ENCODE results near the gene PISD. TPM values are rescaled to one million over a fixed set of nuclear protein-coding genes. Genes with fewer than 3 reads are reported as not detected.

Gene PISD
- total and polyA plus RNA-seq, 2 of the 8 experiments (the other 6 are each of a cell fraction or from before 2014, with no cell fraction given) = 47.8 to 48.2 TPM

GRCh38 chr22:31628362-31628761, 33.7 kb downstream of the PISD start:
- Histone ChIP-seq H3K27me3 (replicated peaks in 1 of 4; ENCODE audit: control insufficient read depth in 3 of 4, extremely low read depth in 1 of 4, insufficient read depth in 3 of 4, low read length in 3 of 4) (no peaks in the 10 kb centered on the region), H3K23ac (ENCODE audit: insufficient read length) (no peak overlapping the region), H3K56ac (replicated peaks; ENCODE audit: insufficient read length, low read depth, low read length) (no peak overlapping the region), H3K79me1 (ENCODE audit: low read depth, low read length) (peaks cover 51% of the 10 kb centered on the region), H2AFZ (ENCODE audit: low read length) (no peak overlapping the region), H4K8ac (ENCODE audit: extremely low read depth, insufficient read depth, low read length) (no peak overlapping the region; the same call in 1 of the 2 replicates), H3K4me2 (ENCODE audit: insufficient read depth in 1 of 2, low read depth in 2 of 2, low read length in 2 of 2) (no peak overlapping the region), H4K20me1 (replicated peaks in 1 of 2; ENCODE audit: control insufficient read depth in 1 of 2, insufficient read depth in 2 of 2, low read length in 2 of 2) (peaks cover 18 to 46% of the 10 kb centered on the region in 2 experiments), H2BK20ac (ENCODE audit: low read length) (peak overlapping the region; percentile 21; the same call in 1 of the 2 replicates), H2AK5ac (ENCODE audit: low read depth, low read length) (no peak overlapping the region), H3K4ac (replicated peaks; ENCODE audit: insufficient read length, low read depth, low read length) (no peak overlapping the region), H3K27ac (ENCODE audit: low read depth, low read length) (no peak overlapping the region), H3K18ac (ENCODE audit: extremely low read depth, low read length) (no peak overlapping the region), H3K14ac (ENCODE audit: insufficient read length) (no peak overlapping the region), H3K9ac (replicated peaks in 1 of 4; ENCODE audit: extremely low read depth in 1 of 4, low read depth in 3 of 4, low read length in 3 of 4) (no peak overlapping the region), H2BK5ac (ENCODE audit: low read depth, low read length) (no peak overlapping the region), H3K36me3 (ENCODE audit: control insufficient read depth in 2 of 4, insufficient read depth in 4 of 4, low read length in 3 of 4) (no peaks in the 10 kb centered on the region), H2BK15ac (ENCODE audit: low read length) (no peak overlapping the region), H3K4me1 (replicated peaks in 1 of 4; ENCODE audit: control insufficient read depth in 3 of 4, insufficient read depth in 4 of 4, low read length in 3 of 4) (peaks cover 5 to 52% (median 37%) of the 10 kb centered on the region in 4 experiments), H3K79me2 (ENCODE audit: control insufficient read depth in 1 of 2, insufficient read depth in 2 of 2, low read length in 2 of 2) (peaks cover 0 to 71% of the 10 kb centered on the region in 2 experiments; a peak in 2 of 4 replicates), H4K91ac (replicated peaks; ENCODE audit: insufficient read length, low read length) (no peak overlapping the region), H2BK120ac (replicated peaks; ENCODE audit: low read depth, low read length) (no peak overlapping the region), H4K5ac (ENCODE audit: insufficient read length, low read depth, low read length) (no peak overlapping the region), H2BK12ac (ENCODE audit: low read depth, low read length) (no peak overlapping the region), H3K9me3 (ENCODE audit: insufficient read depth in 2 of 2, low read depth in 1 of 2, low read length in 1 of 2) (no peaks in the 10 kb centered on the region), H3K23me2 (ENCODE audit: low read depth, low read length) (peaks cover 14% of the 10 kb centered on the region; the same call in 1 of the 2 replicates), H3K4me3 (ENCODE audit: extremely low read depth in 1 of 4, insufficient read depth in 2 of 4, low read depth in 3 of 4, low read length in 4 of 4) (no peak overlapping the region)
- 70% methylated on average over 1 of the region's 1 CpG; no CpG with 5 or more reads in 1 of the 2 experiments for WGBS, 2 experiments (ENCODE audit: extremely low coverage in 1 of 2, insufficient coverage in 1 of 2, insufficient read length in 1 of 2, insufficient replicate concordance in 2 of 2, low coverage in 1 of 2, low lambda C conversion rate in 2 of 2, missing lambda C conversion rate in 1 of 2)
- no peak for FAIRE-seq
- POLR2A ChIA-PET (ENCODE audit: partially characterized antibody) = interaction anchor here (1.0 kb wide), 1 partner anchor 8 kb away, joined by 3 read pairs; no protein-coding TSS in a partner anchor
- DNase-seq (ENCODE audit: low read depth in 1 of 2, low spot score in 2 of 2) = no peak
- CTCF ChIA-PET (ENCODE audit: partially characterized antibody) = interaction anchor here (1.0 to 2.2 kb wide), 6 partner anchors 11 to 342 kb away, joined by 3 to 6 read pairs (median 4); no protein-coding TSS in a partner anchor
- no peak for TF ChIP-seq NANOG (IDR thresholded peaks at IDR 0.05; ENCODE audit: insufficient read depth, low read depth, low read length, poor library complexity, severe bottlenecking)
- no peak for TF ChIP-seq EZH2 (IDR thresholded peaks at IDR 0.05; ENCODE audit: low read depth, low read length, severe bottlenecking)
- no peak for TF ChIP-seq TEAD4 (IDR thresholded peaks at IDR 0.05; ENCODE audit: low read depth, low read length)
- TF ChIP-seq CEBPB (IDR thresholded peaks at IDR 0.05; ENCODE audit: low read depth, low read length) = no peak
- no peak for TF ChIP-seq MAX (IDR thresholded peaks at IDR 0.05)
- no peak for TF ChIP-seq JUND (IDR thresholded peaks at IDR 0.05; ENCODE audit: low read length)
- TF ChIP-seq CBX5 (IDR thresholded peaks at IDR 0.05; ENCODE audit: low read depth, low read length) = no peak
- TF ChIP-seq, protein P1, sequence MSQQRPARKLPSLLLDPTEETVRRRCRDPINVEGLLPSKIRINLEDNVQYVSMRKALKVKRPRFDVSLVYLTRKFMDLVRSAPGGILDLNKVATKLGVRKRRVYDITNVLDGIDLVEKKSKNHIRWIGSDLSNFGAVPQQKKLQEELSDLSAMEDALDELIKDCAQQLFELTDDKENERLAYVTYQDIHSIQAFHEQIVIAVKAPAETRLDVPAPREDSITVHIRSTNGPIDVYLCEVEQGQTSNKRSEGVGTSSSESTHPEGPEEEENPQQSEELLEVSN (IDR thresholded peaks at IDR 0.05) = no peak
- TF ChIP-seq BACH1 (IDR thresholded peaks at IDR 0.05; ENCODE audit: low read length) = no peak
- TF ChIP-seq MAFK (IDR thresholded peaks at IDR 0.05; ENCODE audit: low read depth, low read length) = no peak
- TF ChIP-seq SIX5 (IDR thresholded peaks at IDR 0.05; ENCODE audit: low read depth, low read length) = no peak
- no peak for TF ChIP-seq FOSL1 (IDR thresholded peaks at IDR 0.05; ENCODE audit: insufficient read depth, low read depth, low read length)
- TF ChIP-seq SIN3A (conservative IDR thresholded peaks at IDR 0.05 in 1 of 2, IDR thresholded peaks at IDR 0.05 in 1 of 2; ENCODE audit: low read depth in 1 of 2, low read length in 2 of 2) = no peak

Data from H1 (cell line).